GM19025 (cell line): ENCODE data around the gene CXCL13.
"Not testable (repeated sequence)": the region's sequence is repeated elsewhere in the genome, so short reads cannot be mapped to it uniquely, and the experiment has no call there.

Experiments used
- ATAC-seq: cut with Tn5 transposase; IDR thresholded peaks from one replicate; pipeline ENCODE4 v1.9.1; 2021; ENCODE audit warnings: mild to moderate bottlenecking, low read depth, moderate library complexity; ENCODE audit not compliant: unreplicated experiment

The CXCL13 gene, protein sequence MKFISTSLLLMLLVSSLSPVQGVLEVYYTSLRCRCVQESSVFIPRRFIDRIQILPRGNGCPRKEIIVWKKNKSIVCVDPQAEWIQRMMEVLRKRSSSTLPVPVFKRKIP

DNA sequence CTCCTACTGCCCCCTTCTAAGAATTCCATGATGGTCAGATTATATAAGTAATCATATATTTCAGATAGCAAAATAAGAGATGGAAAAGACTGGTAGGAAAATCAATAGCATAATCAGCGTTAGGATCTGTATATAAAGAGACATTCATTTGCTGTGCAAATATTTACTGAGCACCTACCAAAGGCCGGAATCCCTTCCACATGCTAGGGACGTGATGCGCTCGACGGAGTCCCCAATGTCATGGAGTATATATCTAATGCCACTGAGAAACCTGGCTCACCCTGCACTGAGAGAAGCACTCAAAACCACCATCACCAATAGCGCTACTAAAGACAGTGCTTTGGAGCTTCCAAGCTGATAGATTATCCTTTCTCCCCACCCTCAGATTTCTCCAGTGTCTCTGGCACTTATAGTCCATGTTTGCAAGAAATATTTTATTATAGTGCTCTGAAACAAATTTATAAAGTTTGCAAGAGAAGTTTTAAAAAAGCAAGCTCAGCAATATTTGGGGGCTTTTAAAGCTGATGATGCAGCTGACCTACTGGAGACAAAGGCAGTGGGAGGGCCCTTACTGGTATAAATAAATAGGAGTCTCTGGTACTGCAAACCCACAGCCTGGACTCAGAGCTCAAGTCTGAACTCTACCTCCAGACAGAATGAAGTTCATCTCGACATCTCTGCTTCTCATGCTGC lies at the start of gene CXCL13:
Gene CXCL13 (plus strand): TSS at position 611 of the 693 bp plus-strand sequence. CDS start 46 bp downstream, at position 657.
- ATAC-seq: no peak

DNA sequence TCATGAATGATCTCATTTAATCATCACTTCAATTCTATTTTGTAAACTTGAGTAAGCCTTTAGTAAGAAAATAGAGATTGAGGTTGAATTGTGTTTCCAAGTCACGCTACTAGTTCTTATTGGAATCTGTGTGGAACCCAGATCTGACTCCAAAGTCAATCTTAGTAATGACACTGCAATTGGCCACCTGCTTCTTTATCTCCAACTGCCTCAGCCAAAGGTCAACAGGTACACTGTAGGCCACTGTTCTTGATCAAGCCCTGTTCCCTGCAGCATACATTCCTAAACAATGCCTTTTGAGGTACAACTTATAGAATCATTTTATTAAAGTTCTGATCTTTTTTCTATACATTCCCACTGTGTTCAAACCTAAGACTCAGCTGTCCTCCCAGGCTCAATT lies 45.5 kb upstream of the CXCL13 start:
- no peak for ATAC-seq

DNA sequence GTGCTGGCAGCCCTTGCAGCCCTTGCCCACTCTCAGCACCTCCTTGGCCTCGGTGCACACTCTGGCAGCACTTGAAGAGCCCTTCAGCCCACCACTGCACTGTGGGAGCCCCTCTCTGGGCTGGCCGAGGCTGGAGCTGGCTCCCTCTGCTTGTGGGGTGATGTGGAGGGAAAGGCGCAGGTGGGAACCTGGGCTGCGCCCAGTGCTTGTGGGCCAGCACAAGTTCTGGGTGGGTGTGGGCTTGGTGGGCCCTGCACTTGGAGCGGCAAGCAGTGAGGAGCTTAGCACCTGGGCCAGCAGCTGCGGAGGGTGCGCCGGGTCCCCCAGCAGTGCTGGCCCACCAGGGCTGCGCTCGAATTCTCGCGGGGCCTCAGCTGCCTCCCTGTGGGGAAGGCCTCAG lies 43.9 kb upstream of the CXCL13 start:
- not testable (repeated sequence) for ATAC-seq

DNA sequence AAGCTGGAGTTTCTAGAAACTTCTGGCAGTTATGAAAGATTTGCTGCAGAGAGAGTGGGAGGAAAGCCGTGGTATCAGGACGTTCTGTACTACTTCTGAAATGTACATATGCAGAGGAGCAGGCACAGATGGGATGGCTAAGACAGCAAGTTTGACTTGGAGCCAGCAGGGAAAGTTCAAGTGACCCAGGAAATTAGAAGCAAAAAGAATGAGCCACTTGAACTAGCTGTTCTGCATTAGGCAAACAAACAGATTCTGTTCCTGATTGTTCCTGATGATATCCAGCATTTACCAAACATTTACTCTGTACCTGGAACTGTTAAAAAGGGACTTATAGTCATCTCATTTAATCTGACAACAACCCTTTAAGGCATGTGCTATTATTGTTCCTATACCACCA lies 41.4 kb upstream of the CXCL13 start:
- ATAC-seq: no peak

DNA sequence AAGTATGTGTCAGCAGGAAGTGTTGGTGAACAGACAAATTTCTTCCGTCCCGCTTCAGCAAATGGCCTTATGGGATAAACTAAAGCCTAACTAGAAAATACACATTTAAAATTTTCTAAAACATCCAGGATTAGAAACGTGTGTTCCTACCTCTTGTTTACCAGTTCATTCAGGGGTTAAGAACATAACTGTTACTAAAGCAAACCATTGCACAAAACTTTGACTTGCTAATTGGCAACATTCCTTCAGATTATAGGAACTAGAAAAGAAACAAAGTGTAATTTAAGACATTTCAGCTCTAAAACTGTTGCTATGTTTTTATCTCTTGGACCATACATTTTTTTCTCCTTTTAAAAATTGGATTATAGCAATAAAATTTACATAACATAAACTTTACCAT lies 39.5 kb upstream of the CXCL13 start:
- ATAC-seq: no peak

DNA sequence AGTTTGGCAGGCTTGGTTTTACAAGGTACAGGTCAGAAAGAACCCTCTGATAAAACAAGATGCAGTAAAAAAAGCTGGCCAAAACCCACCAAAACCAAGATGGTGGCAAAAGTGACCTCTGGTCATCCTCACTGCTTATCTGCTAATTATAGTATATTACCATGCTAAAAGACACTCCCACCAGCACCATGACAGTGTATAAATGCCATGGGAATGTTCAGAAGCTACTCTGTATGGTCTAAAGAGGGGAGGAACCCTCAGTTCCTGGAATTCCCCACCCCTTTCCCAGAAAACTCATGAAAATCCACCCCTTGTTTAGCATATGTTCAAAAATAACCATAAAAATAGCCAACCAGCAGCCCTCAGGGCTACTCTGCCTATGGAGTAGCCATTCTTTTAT lies 38.1 kb upstream of the CXCL13 start:
- no peak for ATAC-seq

DNA sequence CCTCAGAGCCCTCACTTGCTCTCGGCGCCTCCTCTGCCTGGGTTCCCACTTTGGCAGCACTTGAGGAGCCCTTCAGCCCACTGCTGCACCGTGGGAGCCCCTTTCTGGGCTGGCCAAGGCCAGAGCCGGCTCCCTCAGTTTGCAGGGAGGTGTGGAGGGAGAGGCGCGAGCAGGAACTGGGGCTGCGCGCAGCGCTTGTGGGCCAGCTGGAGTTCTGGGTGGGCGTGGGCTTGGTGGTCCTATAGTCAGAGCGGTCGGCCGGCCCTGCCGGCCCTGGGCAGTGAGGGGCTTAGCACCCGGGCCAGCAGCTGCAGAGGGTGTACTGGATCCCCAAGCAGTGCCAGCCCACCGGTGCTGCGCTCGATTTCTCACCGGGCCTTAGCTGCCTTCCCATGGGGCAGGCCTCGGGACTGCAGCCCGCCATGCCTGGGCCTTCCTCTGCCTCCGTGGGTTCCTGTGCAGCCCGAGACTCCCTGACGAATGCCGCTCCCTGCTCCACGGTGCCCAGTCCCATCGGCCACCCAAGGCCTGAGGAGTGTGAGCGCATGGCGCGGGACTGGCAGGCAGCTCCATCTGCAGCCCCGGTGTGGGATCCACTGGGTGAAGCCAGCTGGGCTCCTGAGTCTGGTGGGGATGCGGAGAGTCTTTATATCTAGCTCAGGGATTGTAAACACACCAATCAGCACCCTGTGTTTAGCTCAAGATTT lies 35.0 kb upstream of the CXCL13 start:
- not testable (repeated sequence) for ATAC-seq

DNA sequence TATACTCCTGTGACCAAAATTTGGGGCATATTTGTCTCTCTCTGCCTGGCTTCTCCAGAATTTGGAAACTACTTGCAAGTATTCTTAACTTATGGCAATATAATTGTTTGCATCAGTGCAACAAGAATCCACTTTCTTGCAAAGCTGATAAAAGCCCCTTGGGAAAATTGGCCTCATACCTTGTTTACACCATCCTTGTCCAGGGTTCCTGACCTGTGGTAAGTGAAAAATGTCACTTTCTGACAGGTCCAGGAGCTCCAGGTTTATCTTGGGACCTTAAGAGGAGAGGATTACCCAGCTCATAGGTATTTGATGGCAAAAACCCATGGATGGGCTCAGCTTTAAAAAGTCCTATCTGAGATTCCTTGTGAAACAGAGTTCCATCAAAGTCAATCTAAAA lies 29.3 kb upstream of the CXCL13 start:
- no peak for ATAC-seq

DNA sequence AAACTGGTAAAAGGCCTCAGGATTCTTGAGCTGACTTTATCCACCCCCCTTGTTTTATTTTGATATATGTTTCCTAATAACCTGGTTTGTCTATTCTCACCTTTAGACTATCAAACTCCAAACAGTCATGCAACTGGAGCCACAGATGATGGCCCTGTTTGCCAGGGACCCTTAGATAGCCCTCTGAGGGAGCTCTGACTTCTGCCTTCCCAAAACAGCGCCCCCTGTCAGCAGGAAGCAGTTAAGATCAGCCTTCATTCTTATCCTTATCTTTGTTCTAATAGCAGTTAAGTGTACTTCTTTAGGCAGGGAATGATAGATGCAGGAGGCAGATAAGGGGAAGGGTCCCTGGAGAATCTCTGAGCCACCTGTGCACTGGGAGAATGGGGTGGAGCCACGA lies 27.5 kb upstream of the CXCL13 start:
- no peak for ATAC-seq

DNA sequence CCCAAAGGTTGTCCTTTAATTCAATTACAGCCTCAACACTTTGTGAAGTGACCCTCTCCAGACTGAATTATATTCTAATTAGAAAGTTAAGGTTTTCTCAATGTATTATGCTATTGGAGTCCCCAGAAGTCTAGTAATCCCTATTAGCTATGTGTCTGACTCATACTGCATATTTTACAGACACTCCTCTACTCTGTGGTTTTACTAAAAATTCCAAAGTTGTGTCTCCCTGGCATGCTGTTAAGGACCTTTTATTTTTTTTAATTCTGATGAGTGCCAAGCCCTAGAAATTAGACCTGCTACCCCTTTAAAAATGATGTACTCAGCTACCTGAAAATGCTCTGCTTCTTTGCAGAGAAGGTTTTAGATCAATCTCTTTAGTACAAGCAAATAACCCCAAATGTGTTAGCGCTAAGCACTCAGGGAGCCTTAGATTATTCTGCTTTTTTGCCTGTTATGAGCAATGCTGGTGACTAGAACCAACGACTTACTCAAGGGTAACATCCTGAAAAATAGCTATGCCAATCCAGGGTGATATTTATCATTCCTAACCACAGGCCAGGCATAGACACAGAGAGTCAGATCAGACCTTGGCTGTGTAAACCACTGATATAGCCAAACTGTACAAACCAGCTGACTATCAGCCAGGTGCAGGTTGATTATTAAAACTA lies 26.1 kb upstream of the CXCL13 start:
- ATAC-seq: no peak

DNA sequence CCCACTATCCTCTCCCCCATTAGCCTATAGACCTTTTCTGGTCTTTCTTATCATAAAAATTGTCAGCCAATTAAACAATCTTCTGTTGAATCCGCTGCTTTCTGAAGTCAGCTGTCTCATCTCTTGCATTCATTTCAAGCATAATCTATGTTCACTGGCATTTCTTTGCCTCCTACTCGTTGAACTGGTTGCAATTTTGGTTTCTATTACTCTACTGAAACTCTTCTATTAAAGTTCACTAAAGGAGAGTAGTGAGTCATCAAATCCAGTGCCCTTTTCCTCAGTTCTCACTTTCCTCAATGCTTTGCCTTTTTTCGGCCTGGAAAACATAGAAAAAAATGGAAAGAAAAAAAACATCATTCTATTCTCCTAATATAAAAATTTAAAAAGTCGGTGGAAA lies 23.9 kb upstream of the CXCL13 start:
- peak; percentile 57 for ATAC-seq

DNA sequence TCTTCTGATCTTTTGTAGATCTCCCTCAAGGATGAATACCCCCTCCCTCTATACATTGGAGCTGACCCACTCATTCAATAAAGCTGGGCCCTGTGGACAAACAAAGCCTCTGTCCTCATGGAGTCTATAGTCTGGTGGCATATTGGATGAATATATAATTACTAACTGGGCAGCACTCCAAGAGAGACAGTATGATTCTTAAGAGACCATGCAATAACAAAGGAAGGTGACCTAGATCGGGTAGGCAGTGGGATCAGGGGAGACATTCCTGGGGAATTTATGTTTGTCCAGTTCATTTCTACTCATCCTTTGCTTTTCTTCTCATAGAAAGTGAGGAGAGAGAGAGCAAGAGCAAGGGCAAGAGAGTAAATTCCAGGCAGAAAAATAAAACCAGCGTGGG lies 23.5 kb upstream of the CXCL13 start:
- no peak for ATAC-seq

DNA sequence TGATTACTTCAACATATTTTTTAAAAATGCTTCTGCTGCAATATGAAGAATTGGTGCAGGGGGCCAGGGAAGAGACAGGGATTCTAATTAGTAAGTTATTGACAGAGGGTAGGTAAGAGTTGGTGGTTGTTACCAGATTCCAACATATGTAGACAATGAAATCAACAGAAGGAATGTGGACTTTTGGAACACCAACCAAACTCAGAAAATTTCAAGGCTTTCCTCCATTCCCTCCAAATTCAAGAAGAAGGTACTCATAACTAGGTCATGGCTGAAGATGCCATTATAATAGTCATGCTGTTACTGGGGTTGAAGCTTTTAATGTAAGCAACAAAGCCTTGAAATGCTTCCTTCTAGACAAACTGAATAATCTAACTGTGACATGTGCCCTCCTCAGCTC lies 22.9 kb upstream of the CXCL13 start:
- no peak for ATAC-seq

DNA sequence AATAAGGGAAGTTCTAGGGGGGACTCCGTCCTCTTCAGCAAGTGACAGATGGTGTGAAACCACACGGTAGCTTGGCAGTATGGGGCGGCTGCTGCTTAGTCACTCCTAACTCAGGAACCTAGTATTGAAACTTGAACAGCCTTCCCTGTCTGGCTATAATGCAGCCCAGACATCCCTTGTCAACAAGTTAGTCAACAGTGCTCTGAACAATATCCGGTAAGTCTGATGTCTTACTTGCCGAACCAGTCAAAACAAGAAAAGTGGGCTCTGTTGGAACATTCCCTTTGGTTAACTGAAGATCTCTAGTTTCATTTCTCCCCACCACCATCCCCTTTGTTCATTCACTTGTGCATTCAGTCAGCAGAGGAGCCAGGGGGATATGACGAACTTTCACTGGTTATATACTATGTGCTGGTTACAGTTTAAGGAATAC lies 18.7 kb upstream of the CXCL13 start:
- ATAC-seq: peak; percentile 98

DNA sequence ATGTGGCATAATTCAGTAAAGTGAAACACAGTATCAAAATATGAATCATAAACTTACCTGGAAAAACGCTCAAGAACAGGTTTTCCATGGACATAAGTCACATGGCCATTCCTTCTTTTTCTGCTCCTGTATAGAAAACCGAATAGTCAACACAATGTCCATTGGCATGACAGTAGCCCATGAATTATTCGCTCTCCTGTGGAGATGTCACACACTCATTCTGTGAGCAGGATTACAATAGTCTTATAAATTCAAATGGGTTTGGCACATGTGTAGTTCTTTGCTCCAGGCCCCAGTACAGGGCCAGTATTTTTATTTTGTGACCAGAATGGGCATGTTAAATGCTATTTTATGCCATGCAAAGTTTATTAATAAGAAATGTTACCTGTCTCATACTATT lies 15.1 kb upstream of the CXCL13 start:
- ATAC-seq: no peak

DNA sequence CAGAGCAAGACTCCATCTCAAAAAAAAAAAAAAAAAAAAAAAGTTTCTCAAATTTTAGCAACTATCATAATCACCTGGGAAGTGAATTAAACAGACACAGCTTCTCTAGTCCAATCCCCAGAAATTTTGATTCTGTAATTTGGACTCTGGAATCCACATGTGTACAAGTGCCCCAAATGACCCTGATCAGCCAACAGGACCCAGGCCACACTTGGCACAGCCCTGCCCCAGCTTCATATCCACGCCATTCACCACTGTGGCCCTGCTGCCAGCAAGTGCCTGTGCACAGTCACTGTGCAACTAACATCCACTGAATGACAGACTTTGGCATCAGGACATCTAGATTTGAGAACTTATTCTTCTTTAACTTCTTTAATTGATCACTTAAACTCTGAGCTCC lies 14.1 kb upstream of the CXCL13 start:
- ATAC-seq: no peak

DNA sequence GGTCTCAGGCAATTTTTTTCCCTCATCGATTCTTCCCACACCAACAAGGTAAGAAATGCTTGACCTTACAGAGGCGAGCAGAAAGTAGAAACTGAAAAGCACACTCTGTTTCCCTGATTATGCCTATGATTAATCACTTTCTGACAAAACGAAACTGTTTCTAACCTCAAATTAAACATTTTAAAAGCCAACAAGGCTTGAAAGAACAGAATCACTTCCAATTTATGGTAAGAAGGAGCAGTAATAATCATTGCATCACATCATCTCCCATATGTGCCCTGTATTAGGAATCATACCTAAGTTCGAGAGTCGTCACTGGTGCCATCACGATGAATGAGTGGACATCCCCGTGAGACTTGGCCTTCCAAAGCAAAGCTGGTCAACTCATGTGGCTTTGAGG lies 12.5 kb upstream of the CXCL13 start:
- no peak for ATAC-seq

DNA sequence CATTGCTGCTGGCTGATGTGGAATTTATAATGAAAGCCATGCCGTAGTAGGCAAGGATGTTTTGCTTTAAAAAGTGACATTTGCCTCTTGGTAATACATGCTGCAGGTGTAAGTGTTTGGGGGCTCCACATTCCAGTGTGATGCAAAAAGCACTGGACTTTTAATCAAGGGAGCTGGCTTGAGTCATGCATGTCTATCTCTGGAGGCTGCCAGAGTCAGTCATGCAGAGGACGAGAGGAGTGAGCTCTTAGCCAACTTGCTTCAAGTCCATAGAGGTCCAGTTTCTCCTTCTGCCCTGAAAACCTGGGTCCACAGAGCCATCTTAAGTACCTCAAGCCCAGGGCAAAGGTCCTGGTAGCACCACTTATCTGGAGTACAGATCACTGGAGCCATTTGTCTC lies 11.6 kb upstream of the CXCL13 start:
- ATAC-seq: no peak

DNA sequence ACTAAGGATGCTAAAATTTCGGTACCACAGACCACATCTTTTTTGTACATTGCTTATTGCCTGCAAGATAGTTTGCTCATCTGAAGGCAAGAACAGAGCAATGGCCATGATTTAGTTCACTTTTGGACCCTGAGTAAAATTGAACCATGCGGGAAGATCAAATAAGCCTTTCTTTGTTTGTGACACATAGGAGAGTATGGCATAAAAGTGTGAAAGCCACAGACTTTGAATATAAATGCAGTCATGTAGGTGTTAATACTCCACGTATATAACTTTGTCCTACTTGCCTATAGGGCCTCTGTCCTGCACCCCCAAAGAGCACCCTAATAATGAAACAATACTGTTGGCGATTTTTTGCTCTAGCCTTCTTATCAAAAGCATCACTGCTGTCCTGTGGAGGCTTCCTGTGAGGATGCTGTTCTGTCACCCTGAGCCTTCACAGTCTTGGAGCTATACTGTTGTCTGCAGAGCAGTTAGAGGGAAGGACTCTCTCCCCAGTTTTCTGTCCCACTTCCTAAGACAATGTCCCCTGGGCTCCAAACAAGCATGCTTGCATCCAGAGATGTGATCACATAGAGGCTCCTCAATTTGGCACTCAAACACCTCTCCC lies 10.2 kb upstream of the CXCL13 start:
- ATAC-seq: no peak

DNA sequence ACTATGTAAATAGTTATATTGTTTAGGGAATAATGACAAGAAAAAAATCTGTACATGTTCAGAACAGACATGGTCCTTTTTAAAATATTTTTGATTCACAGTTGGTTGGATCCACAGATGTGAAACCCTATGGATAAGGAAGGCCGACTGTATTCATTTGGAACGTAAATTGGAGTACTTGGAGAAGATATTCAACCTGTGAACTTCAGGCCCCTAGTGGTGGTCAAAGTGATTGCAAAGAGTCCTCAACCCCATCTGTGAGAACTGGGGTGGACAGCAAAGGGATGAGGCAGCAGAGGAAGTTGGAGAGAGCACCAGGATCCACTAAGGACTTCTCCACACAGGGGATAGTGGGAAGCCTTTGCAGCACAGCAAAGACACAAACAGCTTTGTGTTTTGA lies 6.2 kb upstream of the CXCL13 start:
- peak; percentile 42 for ATAC-seq
